ENCODE results near the gene IGIP. TPM values are rescaled to one million over a fixed set of nuclear protein-coding genes. Genes with fewer than 3 reads are reported as not detected.

Gene IGIP
- total and polyA plus RNA-seq, 2 of the 8 experiments (the other 6 are each of a cell fraction or from before 2014, with no cell fraction given): 0.32 to 0.69 TPM

DNA sequence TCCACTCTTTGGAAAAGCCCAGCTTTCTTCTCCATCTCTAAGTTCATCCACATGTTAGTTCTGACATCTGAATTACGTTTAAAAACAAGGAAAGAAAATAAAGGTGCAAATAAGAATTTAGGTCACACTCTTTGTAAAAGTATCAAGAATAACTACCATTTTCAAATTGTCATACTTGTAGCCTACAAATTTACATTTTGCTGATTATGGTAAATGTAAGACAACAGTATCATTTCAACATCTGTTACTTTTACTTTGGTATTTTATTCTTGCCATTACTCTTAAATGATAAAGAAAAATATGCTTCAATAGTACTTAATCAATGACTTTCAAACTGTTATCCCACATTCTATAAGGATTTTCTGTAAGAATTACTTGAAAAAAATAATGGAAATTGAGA, 21.6 kb upstream of the IGIP start:
- CTCF ChIA-PET (ENCODE audit: partially characterized antibody): interaction anchor here (0.5 to 1.9 kb wide), 2 partner anchors 30 to 31 kb away, joined by 3 to 6 read pairs; no protein-coding TSS in a partner anchor
- no peak for TF ChIP-seq CBX8 (IDR thresholded peaks at IDR 0.05; ENCODE audit: borderline replicate concordance, low read depth, low read length)
- TF ChIP-seq EGR1 (IDR thresholded peaks at IDR 0.05; ENCODE audit: borderline replicate concordance, low read depth, low read length): no peak
- no peak for TF ChIP-seq KDM4A (IDR thresholded peaks at IDR 0.05; ENCODE audit: low read depth, low read length, severe bottlenecking)
- no peak for TF ChIP-seq RXRA (IDR thresholded peaks at IDR 0.05; ENCODE audit: insufficient read depth, low read depth, low read length)
- no peak for TF ChIP-seq KDM5A (IDR thresholded peaks at IDR 0.05; ENCODE audit: low read length)
- no peak for TF ChIP-seq TBP (IDR thresholded peaks at IDR 0.05; ENCODE audit: low read depth, low read length)
- no peak for TF ChIP-seq JUND (IDR thresholded peaks at IDR 0.05; ENCODE audit: low read length)
- no peak for TF ChIP-seq CTBP2 (IDR thresholded peaks at IDR 0.05; ENCODE audit: borderline replicate concordance, insufficient read depth, insufficient read length, low read length)
- no peak for TF ChIP-seq RFX5 (IDR thresholded peaks at IDR 0.05; ENCODE audit: borderline replicate concordance, low read depth, low read length)
- no peak for TF ChIP-seq ASH2L (IDR thresholded peaks at IDR 0.05; ENCODE audit: low read length)
- no peak for TF ChIP-seq GTF2F1 (IDR thresholded peaks at IDR 0.05; ENCODE audit: borderline replicate concordance, low read depth, low read length)

More for the DNA sequence above, 21.6 kb upstream of the IGIP start:
- Histone ChIP-seq H3K36me3 (ENCODE audit: control insufficient read depth in 2 of 4, insufficient read depth in 4 of 4, low read length in 3 of 4) (no peaks in the 10 kb centered on the region), H3K18ac (ENCODE audit: extremely low read depth, low read length) (no peak overlapping the region), H2BK20ac (ENCODE audit: low read length) (no peak overlapping the region), H4K91ac (replicated peaks; ENCODE audit: insufficient read length, low read length) (no peak overlapping the region), H3K14ac (ENCODE audit: insufficient read length) (no peak overlapping the region), H2AFZ (ENCODE audit: low read length) (no peak overlapping the region), H3K4ac (replicated peaks; ENCODE audit: insufficient read length, low read depth, low read length) (no peak overlapping the region), H2BK5ac (ENCODE audit: low read depth, low read length) (no peak overlapping the region), H3K4me2 (ENCODE audit: insufficient read depth in 1 of 2, low read depth in 2 of 2, low read length in 2 of 2) (no peak overlapping the region), H3K56ac (replicated peaks; ENCODE audit: insufficient read length, low read depth, low read length) (no peak overlapping the region), H3K23ac (ENCODE audit: insufficient read length) (no peak overlapping the region), H3K27ac (ENCODE audit: low read depth, low read length) (no peak overlapping the region), H3K9me3 (ENCODE audit: insufficient read depth in 2 of 2, low read depth in 1 of 2, low read length in 1 of 2) (no peaks in the 10 kb centered on the region), H3K79me2 (ENCODE audit: control insufficient read depth in 1 of 2, insufficient read depth in 2 of 2, low read length in 2 of 2) (no peaks in the 10 kb centered on the region), H3K4me1 (replicated peaks in 1 of 4; ENCODE audit: control insufficient read depth in 3 of 4, insufficient read depth in 4 of 4, low read length in 3 of 4) (peaks cover 0 to 8% (median 3%) of the 10 kb centered on the region in 4 experiments; a peak in 4 of 7 replicates), H2BK120ac (replicated peaks; ENCODE audit: low read depth, low read length) (no peak overlapping the region), H3K9ac (replicated peaks in 1 of 4; ENCODE audit: extremely low read depth in 1 of 4, low read depth in 3 of 4, low read length in 3 of 4) (no peak overlapping the region), H4K8ac (ENCODE audit: extremely low read depth, insufficient read depth, low read length) (no peak overlapping the region), H3K79me1 (ENCODE audit: low read depth, low read length) (no peaks in the 10 kb centered on the region), H4K20me1 (replicated peaks in 1 of 2; ENCODE audit: control insufficient read depth in 1 of 2, insufficient read depth in 2 of 2, low read length in 2 of 2) (peaks cover 0 to 1% of the 10 kb centered on the region in 2 experiments), H2BK12ac (ENCODE audit: low read depth, low read length) (no peak overlapping the region), H4K5ac (ENCODE audit: insufficient read length, low read depth, low read length) (no peak overlapping the region), H3K4me3 (ENCODE audit: extremely low read depth in 1 of 4, insufficient read depth in 2 of 4, low read depth in 3 of 4, low read length in 4 of 4) (no peak overlapping the region), H3K27me3 (replicated peaks in 1 of 4; ENCODE audit: control insufficient read depth in 3 of 4, extremely low read depth in 1 of 4, insufficient read depth in 3 of 4, low read length in 3 of 4) (peaks cover 10 to 42% (median 26%) of the 10 kb centered on the region in 4 experiments), H2AK5ac (ENCODE audit: low read depth, low read length) (no peak overlapping the region), H3K23me2 (ENCODE audit: low read depth, low read length) (peaks cover 11% of the 10 kb centered on the region; the same call in 1 of the 2 replicates), H2BK15ac (ENCODE audit: low read length) (no peak overlapping the region)
- FAIRE-seq (no peak), DNase-seq (ENCODE audit: low read depth in 1 of 2, low spot score in 2 of 2) (no peak)
- POLR2A ChIA-PET (ENCODE audit: partially characterized antibody): no interaction called here
- WGBS, 2 experiments (ENCODE audit: extremely low coverage in 1 of 2, insufficient coverage in 1 of 2, insufficient read length in 1 of 2, insufficient replicate concordance in 2 of 2, low coverage in 1 of 2, low lambda C conversion rate in 2 of 2, missing lambda C conversion rate in 1 of 2): 42% methylated on average over 1 of the region's 1 CpG; no CpG with 5 or more reads in 1 of the 2 experiments

All from H1 (cell line).